Spleen (tissue), 7 donors: Measurements from ENCODE around the gene COX4I1.

Experiments
- CTCF ChIP-seq, 11 experiments: fragments of 200-600 bp in 7 of 11; fragments of 450-650 bp in 4 of 11; sonication (generic) in 4 of 11; IDR thresholded peaks in 8 of 11; conservative IDR thresholded peaks in 3 of 11; 1 replicate in 7 of 11; 2 replicates in 4 of 11; pipeline versions ENCODE4 v1.4.0 to v1.8.0; 2016 to 2021; ENCODE audit warnings: antibody characterized with exemption in 11 of 11, inconsistent platforms in 4 of 11, mild to moderate bottlenecking in 1 of 11
- POLR2A ChIP-seq, 3 donors: fragments of 450-650 bp; IDR thresholded peaks; one replicate each; pipeline ENCODE4 v1.5.1; 2017; ENCODE audit warnings: antibody characterized with exemption in 3 of 3, mild to moderate bottlenecking in 1 of 3
- POLR2AphosphoS5 ChIP-seq, 3 donors: sonication (generic); formaldehyde crosslinking; IDR thresholded peaks; one replicate each; pipeline ENCODE4 v1.5.1; 2017; ENCODE audit warnings: antibody characterized with exemption in 3 of 3
- donor health status: DM: no; HTN: no; CAD: no; lungs with moderate emphysema.
- donor health status: DM: no; HTN: no; CAD: no.
- donor health status: DM: no; HTN: no; CAD: no.

- no peak for TF ChIP-seq POLR2AphosphoS5 (IDR thresholded peaks at IDR 0.05)
- no peak for TF ChIP-seq CTCF (IDR thresholded peaks at IDR 0.05 in 8 of 11, conservative IDR thresholded peaks at IDR 0.05 in 3 of 11)
- no peak for TF ChIP-seq POLR2A (IDR thresholded peaks at IDR 0.05)
Observed at GRCh38 chr16:85839681-85840240, 40.3 kb downstream of the COX4I1 start.
